ENCODE data around the gene ERC1. TPM values are rescaled to one million over a fixed set of nuclear protein-coding genes. Genes with fewer than 3 reads are reported as not detected.
"Not testable (repeated sequence)": the region's sequence is repeated elsewhere in the genome, so short reads cannot be mapped to it uniquely, and the experiment has no call there.

The ERC1 gene
- polyA plus RNA-seq, 5 donors = 27.0 to 40.4 (median 33.6) TPM

DNA sequence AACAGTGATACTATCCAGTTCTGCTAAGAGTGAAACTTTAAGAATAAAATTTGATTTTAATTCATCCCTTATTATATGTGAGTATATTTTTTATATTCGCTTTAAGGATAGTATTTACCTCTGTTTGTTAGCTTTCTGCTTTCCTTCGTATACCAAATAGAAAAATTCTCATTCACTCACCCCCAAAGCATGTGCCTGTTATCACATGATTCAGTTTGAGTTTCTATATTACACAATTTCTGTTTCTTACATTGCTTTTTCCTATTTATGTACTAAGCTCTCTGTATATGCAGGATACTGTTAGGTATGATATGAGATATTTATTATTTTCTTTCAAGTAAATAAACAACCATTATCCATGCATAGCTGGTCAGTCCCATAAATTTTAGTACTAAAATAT, 328.2 kb downstream of the ERC1 start:
- no peak for DNase-seq

DNA sequence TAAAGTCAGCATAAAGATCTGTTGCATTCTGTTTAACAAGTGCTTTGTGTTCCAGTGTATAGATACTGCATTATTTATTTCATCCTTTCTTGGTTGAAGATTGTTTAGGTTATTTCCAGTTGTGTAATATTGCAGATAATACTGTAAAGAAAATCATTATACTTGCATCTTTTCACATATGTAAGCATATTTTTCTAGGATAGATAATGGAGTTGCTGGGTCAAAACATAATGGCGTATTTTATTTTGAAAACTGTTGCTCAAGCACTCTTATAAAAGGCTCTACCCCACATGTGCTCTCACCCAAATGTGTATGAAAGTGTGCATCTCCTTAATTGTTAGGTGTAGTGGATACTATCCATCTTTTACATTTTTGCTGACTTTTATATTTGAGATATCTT, 329.0 kb downstream of the ERC1 start:
- DNase-seq = no peak

- no peak for DNase-seq
These were observed 331.8 kb downstream of the ERC1 start for GRCh38 chr12:1322821-1323220.

GRCh38 chr12:1324099-1324498, 333.1 kb downstream of the ERC1 start:
- DNase-seq = no peak

DNA sequence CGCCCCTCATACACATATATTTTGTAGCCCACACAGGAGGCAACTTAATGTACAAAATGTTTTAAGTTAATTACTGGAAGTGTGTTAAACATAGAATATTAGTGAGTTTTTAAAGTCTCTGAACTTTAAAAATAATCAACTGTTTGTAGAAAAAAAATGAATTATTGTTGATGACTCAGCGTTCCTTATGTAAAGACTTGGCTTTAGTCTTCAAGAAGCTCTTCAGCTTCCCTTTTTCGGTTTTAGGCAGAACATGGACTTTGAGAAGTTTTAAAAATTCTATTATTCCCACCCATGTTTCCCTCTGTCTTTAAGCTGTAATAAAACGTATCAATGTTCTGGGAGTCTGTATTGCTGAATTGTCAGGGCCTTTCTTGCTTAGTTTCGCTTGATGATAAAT, 333.9 kb downstream of the ERC1 start:
- no peak for DNase-seq

DNA sequence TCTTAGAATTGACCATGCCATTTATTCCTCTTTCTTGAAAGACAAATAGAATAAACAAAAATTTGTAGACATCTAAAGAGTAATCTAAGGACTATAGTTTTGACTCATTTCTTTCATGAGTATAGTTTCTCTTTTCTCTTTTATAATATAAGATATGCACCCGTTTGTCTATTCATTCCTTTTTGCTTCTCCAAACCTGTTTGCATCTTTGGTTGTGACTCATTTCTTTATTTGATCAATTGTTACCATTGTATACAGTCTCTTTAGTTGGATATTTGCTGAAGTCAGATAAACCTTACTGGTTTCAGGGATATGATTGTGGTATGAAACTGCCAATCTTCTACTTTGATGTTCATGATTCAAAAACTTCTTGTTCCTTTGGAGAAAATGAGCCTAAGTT, 334.6 kb downstream of the ERC1 start:
- no peak for DNase-seq

DNA sequence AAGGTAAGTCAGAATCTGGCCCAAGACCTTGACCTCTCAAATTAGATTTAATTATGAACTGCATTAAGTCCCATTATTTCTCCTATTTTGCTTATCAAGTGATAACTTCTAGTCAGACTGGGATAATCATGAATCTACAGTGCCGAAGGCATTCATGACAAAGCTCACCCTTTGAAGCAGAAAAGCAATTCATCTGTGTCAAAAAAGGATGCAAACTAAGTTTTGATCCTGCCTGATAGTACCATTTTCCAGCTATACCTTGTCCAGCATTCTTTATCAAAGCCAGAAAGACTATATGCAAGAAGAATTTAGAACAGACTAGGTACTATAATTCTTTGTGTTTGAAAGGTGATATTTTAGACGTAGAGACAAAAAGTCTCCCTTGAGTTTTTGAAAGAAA, 335.2 kb downstream of the ERC1 start:
- DNase-seq = no peak

GRCh38 chr12:1328391-1328790, 337.4 kb downstream of the ERC1 start:
- no peak for DNase-seq

DNA sequence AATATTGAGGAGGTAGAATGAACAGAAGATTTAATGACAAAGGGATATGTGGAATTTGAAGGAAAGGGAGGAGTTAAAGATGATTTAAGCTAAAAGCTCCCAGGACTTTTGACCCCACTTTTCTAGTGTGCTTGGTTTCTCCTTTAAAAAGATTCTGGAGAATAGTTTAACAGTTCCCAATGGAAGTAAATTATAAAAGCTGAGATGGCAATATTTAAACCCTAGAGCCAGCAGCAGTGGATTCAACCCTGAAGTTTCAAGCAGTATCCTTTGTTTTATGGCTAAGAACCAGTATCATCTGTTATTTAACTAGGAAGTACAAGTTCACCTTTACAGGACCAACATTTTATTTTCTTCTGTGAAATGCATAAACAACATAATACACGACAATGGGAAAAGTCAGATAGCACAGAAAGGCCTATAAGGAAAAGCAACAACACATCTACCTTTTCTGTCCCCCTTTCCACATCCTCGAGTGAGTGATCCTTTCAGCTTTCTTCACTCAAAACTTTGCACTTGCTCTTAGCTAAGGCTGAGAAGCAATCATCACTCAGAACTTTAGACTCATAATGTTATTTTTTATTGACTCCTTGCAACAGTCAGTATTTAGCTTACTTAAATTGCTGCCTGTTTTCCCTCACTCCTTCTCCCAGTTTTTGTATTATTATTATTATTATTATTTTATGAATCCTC, 338.9 kb downstream of the ERC1 start:
- DNase-seq = no peak

DNA sequence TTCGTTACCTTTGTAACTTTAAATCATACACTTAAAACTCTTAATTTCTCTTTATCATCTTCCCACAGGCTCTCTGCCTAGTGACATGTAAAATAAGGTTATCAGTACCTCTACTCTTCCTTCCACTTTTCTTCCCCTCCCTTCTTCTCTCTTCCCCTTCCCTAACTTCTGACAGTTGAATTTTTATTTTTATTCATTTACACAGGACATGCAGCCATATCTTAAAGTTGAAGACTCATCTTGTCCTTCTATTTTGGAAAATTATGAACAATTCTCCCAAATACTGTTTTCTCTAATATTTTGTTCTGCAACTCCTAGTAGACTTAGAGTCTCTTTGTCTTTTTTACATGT, 339.4 kb downstream of the ERC1 start:
- no peak for DNase-seq

- DNase-seq = no peak
These were observed 341.3 kb downstream of the ERC1 start for GRCh38 chr12:1332327-1332726.

GRCh38 chr12:1338483-1339177, 347.6 kb downstream of the ERC1 start:
- DNase-seq = no peak

GRCh38 chr12:1339178-1339541, 348.1 kb downstream of the ERC1 start:
- DNase-seq = not testable (repeated sequence)

- no peak for DNase-seq
These were observed 348.7 kb downstream of the ERC1 start for GRCh38 chr12:1339618-1340319.

DNA sequence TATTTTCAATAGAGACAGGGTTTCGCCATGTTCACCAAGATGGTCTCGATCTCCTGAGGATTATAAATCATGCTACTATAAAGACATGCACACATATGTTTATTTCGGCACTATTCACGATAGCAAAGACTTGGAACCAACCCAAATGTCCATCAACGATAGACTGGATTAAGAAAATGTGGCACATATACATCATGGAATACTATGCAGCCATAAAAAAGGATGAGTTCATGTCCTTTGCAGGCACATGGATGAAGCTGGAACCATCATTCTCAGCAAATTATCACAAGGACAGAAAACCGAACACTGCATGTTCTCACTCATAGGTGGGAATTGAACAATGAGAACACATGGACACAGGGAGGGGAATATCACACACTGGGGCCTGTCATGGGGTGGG, 350.2 kb downstream of the ERC1 start:
- not testable (repeated sequence) for DNase-seq

- DNase-seq = no peak
These were observed 352.4 kb downstream of the ERC1 start for GRCh38 chr12:1343422-1343821.

GRCh38 chr12:1344245-1344644, 353.2 kb downstream of the ERC1 start:
- DNase-seq = no peak

- DNase-seq = no peak
These were observed 355.1 kb downstream of the ERC1 start for GRCh38 chr12:1346126-1346525.

DNA sequence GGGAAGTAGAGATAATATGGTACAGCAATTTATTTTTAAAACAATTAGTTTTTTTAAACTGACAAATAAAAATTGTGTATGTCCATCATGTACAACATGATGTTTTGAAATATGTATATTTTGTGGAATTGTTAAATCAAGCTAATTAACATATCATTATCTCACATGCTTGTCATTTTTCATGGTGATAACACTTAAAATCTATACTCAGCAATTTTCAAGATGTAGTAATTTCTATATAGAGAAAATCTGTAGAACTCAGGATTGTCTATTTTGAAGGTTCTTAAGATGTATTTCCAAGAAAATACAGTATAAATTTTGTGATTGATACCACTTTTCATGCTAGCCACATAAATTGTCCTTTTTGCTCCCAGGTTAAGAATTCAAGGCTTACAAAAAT, 356.3 kb downstream of the ERC1 start:
- DNase-seq = no peak

DNA sequence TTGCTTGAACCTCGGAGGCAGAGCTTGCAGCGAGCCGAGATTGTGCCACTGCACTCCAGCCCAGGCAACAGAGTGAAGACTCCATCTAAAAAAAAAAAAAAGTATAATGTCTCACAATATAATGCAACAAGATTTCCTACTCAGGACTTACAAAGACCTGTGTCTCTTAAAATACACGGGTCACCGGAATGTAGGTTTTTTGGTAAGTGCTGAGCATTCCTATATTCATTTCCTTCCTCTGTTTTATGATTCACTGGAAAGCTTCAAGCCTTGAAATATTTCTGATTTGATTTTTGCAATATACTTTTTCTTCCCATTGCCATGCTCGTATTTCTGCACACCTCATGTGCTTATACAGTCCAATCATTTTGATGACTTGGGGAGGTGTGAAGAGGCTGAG, 357.6 kb downstream of the ERC1 start:
- DNase-seq = no peak

DNA sequence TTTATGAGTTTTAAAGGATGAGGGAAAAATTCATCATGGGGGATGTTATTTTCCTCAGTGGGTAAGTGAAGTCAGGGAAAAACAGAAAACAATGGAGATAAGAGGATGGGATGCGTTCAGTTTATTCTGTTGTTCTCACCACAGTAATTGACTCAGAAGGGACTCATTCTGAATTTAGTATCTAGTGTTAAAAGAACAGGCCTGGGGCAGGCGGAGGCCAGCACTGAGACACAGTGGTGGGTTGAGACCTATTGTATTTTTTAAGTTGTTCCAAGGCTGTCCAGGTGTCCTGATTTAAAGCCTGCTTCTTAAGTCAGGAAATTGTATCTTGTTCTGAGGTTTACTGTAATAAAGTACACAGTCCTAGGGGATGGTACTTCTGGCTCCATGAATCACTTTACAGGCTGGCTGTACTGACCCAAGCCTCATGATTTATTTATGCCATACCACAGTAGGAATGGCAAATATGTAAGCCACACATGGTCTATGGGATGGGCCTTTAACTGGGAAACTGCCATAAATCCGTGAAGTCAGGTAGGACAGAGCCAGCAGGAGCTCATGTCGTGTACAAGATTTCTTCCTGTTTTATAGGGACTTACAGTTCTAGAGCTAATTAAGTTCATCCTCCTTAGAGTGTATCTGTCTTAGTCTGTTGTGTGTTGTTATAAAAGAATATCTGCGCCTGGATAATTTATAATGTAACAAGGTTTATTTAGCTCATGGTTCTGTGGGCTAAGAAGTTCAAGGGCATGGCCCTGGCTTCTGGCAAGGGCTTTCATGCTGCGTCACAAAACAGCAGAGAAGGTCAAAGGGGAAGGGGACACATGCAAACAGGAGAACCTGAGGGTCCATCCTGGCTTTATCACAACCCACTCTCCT, 359.3 kb downstream of the ERC1 start:
- no peak for DNase-seq

- DNase-seq = no peak
These were observed 359.9 kb downstream of the ERC1 start for GRCh38 chr12:1350934-1351240.

DNA sequence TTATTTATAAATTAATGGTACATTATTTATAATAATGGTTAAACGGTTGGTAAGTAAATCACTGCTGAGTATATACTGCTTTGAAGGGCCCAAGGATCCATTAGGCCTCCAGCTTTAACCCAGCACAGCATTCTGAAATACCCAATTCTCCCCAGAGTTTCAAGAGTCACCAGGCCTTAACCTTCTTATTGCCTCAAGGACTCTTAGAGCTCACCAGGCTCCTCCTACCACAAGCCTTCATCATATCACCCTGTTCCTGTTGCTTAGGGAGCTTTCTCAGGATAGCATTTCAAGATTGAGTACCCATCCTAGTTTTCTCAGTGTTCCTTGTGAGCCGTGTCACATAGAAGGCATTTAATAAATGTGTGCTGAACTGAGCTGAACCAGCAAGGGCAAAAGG, 360.9 kb downstream of the ERC1 start:
- no peak for DNase-seq

Data from right lung (tissue), 5 donors.